ENCODE data around the gene KCNK4. TPM values are rescaled to one million over a fixed set of nuclear protein-coding genes. Genes with fewer than 3 reads are reported as not detected.

The KCNK4 gene
- total and polyA plus RNA-seq, 12 donors = 0.10 to 0.54 TPM; not detected in 10

GRCh38 chr11:64348383-64349024 lies 57.4 kb downstream of the KCNK4 start:
- Histone ChIP-seq H3K4me1 (replicated peaks in 1 of 2) (no peaks in the 10 kb centered on the region), H3K4me3 (no peak overlapping the region), H3K27me3 (no peaks in the 10 kb centered on the region), H3K27ac (no peak overlapping the region), H3K9me3 (replicated peaks in 1 of 3) (no peaks in the 10 kb centered on the region), H3K36me3 (replicated peaks in 1 of 2) (no peaks in the 10 kb centered on the region)
- DNase-seq = no peak
- 52 to 64% (median 57%) methylated on average over 6 to 14 of the region's 14 CpGs for WGBS, 4 donors
- TF ChIP-seq CTCF (IDR thresholded peaks at IDR 0.05) (no peak), POLR2A (IDR thresholded peaks at IDR 0.05) (no peak)
- intact Hi-C loops (cut with DNase I) = no loop called here

DNA sequence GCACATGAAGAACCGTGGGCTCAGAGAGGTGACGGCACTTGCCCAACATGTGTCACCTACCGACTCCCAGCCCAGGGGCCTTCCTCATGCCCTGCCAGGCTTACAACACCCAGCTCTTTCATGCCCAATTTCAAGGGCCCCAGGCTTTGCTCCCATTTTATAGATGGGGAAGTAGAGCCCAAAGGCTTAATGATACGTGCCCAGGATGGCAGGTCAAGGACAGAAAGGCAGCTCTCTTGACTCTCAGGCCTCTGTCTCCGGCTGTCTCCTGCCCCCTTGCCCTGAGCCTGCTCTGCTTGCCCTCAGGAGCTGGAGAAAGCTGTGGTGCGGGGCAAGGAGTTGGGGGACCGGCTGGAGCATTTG lies 57.9 kb downstream of the KCNK4 start:
- no peaks in the 10 kb centered on the region for H3K27me3 ChIP-seq
- DNase-seq = no peak
- H3K36me3 ChIP-seq (replicated peaks in 1 of 2) = no peaks in the 10 kb centered on the region
- intact Hi-C loops (cut with DNase I) = no loop called here
- TF ChIP-seq CTCF (IDR thresholded peaks at IDR 0.05) (no peak), POLR2A (IDR thresholded peaks at IDR 0.05) (no peak)
- no peaks in the 10 kb centered on the region for H3K9me3 ChIP-seq (replicated peaks in 1 of 3)
- H3K4me1 ChIP-seq (replicated peaks in 1 of 2) = no peaks in the 10 kb centered on the region
- no peak overlapping the region for H3K27ac ChIP-seq
- WGBS, 4 donors = 83 to 93% (median 85%) methylated on average over 4 to 7 of the region's 7 CpGs
- no peak overlapping the region for H3K4me3 ChIP-seq

DNA sequence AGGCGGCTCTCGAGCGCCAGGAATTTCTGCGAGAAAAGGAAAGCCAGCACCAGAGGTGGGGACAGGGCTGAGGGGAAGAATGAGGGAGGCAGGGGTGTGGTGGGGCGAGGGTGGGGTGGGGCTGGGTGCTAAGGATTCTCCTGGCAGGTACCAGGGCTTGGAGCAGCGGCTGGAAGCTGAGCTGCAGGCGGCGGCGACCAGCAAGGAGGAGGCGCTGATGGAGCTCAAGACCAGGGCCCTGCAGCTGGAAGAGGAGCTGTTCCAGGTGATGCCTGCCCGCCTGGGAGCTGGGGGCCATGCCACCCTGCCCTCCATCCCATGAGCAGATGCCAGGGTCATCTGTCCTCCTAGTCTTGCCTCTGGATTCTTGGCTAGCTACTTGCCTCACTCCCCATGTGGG lies 58.3 kb downstream of the KCNK4 start:
- Histone ChIP-seq H3K4me3 (no peak overlapping the region), H3K9me3 (replicated peaks in 1 of 3) (no peaks in the 10 kb centered on the region), H3K27me3 (no peaks in the 10 kb centered on the region), H3K27ac (no peak overlapping the region), H3K4me1 (replicated peaks in 1 of 2) (no peaks in the 10 kb centered on the region), H3K36me3 (replicated peaks in 1 of 2) (no peaks in the 10 kb centered on the region)
- no peak for DNase-seq
- WGBS, 4 donors = 88 to 97% (median 90%) methylated on average over 6 to 11 of the region's 11 CpGs
- TF ChIP-seq CTCF (IDR thresholded peaks at IDR 0.05) (no peak), POLR2A (IDR thresholded peaks at IDR 0.05) (no peak)
- intact Hi-C loops (cut with DNase I) = no loop called here

Small RNAs within 50 kb of the gene (microRNA-seq; reads per million reads assigned to microRNA genes)
- gene MIR7155 = 0 to 2.3 (median 0.38) reads per million in 3 donors

Small RNAs within 50 kb of the gene (small RNA-seq; reads per million reads assigned to genes)
- gene MIR7155 (0.42 to 0.59 reads per million in 2 donors), gene RF00019 (0 reads per million in 2 donors)

Other genes with a start within 250 kb of the KCNK4 start
- gene MACROD1, start 125.2 kb upstream of the KCNK4 start, total RNA-seq = 10 to 100 TPM; 13.5 to 62.9 (median 22.3) TPM
- gene MACROD1, start 125.2 kb upstream of the KCNK4 start, polyA plus RNA-seq = 10 to 100 TPM in 2 of 3 donors, 1 to 10 TPM in 1; 5.5 to 60.7 (median 41.1) TPM
- gene STIP1, start 105.1 kb upstream of the KCNK4 start, total RNA-seq = 100 to 1,000 TPM; 126 to 404 (median 184) TPM
- 100 to 1,000 TPM in 1 of 3 donors, 10 to 100 TPM in 2; 82.1 to 523 (median 91.4) TPM for gene STIP1, start 105.1 kb upstream of the KCNK4 start, polyA plus RNA-seq
- 10 to 100 TPM in 8 of 9 donors, 1 to 10 TPM in 1; 3.2 to 77.0 (median 29.9) TPM for gene FERMT3, start 84.6 kb upstream of the KCNK4 start, total RNA-seq
- 10 to 100 TPM in 2 of 3 donors, 1 to 10 TPM in 1; 5.5 to 57.8 (median 49.0) TPM for gene FERMT3, start 84.6 kb upstream of the KCNK4 start, polyA plus RNA-seq
- 10 to 100 TPM; 40.8 to 90.3 (median 55.6) TPM for gene TRPT1, start 65.1 kb upstream of the KCNK4 start, total RNA-seq
- gene TRPT1, start 65.1 kb upstream of the KCNK4 start, polyA plus RNA-seq = 100 to 1,000 TPM in 2 of 3 donors, 10 to 100 TPM in 1; 17.9 to 205 (median 175) TPM
- 100 to 1,000 TPM in 2 of 9 donors, 10 to 100 TPM in 7; 67.2 to 126 (median 79.9) TPM for gene NUDT22, start 65.0 kb upstream of the KCNK4 start, total RNA-seq
- 100 to 1,000 TPM in 2 of 3 donors, 10 to 100 TPM in 1; 19.5 to 190 (median 101) TPM for gene NUDT22, start 65.0 kb upstream of the KCNK4 start, polyA plus RNA-seq
- 100 to 1,000 TPM in 1 of 9 donors, 10 to 100 TPM in 8; 19.9 to 112 (median 44.3) TPM for gene DNAJC4, start 60.8 kb upstream of the KCNK4 start, total RNA-seq
- 100 to 1,000 TPM in 2 of 3 donors, 10 to 100 TPM in 1; 59.4 to 220 (median 192) TPM for gene DNAJC4, start 60.8 kb upstream of the KCNK4 start, polyA plus RNA-seq
- gene VEGFB, start 56.7 kb upstream of the KCNK4 start, total RNA-seq = 100 to 1,000 TPM in 5 of 9 donors, 10 to 100 TPM in 4; 36.0 to 156 (median 129) TPM
- gene VEGFB, start 56.7 kb upstream of the KCNK4 start, polyA plus RNA-seq = 100 to 1,000 TPM in 2 of 3 donors, 10 to 100 TPM in 1; 64.4 to 185 (median 158) TPM
- 100 to 1,000 TPM in 3 of 9 donors, 10 to 100 TPM in 6; 76.1 to 185 (median 96.1) TPM for gene FKBP2, start 50.2 kb upstream of the KCNK4 start, total RNA-seq
- 100 to 1,000 TPM; 206 to 812 (median 791) TPM for gene FKBP2, start 50.2 kb upstream of the KCNK4 start, polyA plus RNA-seq
- 100 to 1,000 TPM in 7 of 9 donors, 10 to 100 TPM in 2; 77.2 to 212 (median 128) TPM for gene PPP1R14B, start 44.4 kb upstream of the KCNK4 start, total RNA-seq
- gene PPP1R14B, start 44.4 kb upstream of the KCNK4 start, polyA plus RNA-seq = 100 to 1,000 TPM in 2 of 3 donors, 10 to 100 TPM in 1; 85.1 to 331 (median 327) TPM
- gene PLCB3, start 39.8 kb upstream of the KCNK4 start, total RNA-seq = 10 to 100 TPM in 8 of 9 donors, 1 to 10 TPM in 1; 5.0 to 65.9 (median 44.0) TPM
- gene PLCB3, start 39.8 kb upstream of the KCNK4 start, polyA plus RNA-seq = 10 to 100 TPM in 2 of 3 donors, 1 to 10 TPM in 1; 6.6 to 89.5 (median 31.7) TPM
- gene BAD, start 6.6 kb upstream of the KCNK4 start, total RNA-seq = 100 to 1,000 TPM in 5 of 9 donors, 10 to 100 TPM in 4; 72.9 to 219 (median 100) TPM
- 100 to 1,000 TPM in 2 of 3 donors, 1 to 10 TPM in 1; 9.5 to 111 (median 102) TPM for gene BAD, start 6.6 kb upstream of the KCNK4 start, polyA plus RNA-seq
- gene GPR137, start 5.5 kb upstream of the KCNK4 start, total RNA-seq = 10 to 100 TPM; 15.6 to 69.8 (median 48.3) TPM
- 10 to 100 TPM; 16.0 to 41.5 (median 40.9) TPM for gene GPR137, start 5.5 kb upstream of the KCNK4 start, polyA plus RNA-seq
- gene CATSPERZ, start 9.1 kb downstream of the KCNK4 start, total RNA-seq = under 1 TPM in 2 of 9 donors, not detected in 7; 0.28 to 0.69 TPM
- gene CATSPERZ, start 9.1 kb downstream of the KCNK4 start, polyA plus RNA-seq = 1 to 10 TPM in 1 of 3 donors, under 1 TPM in 1, not detected in 1; 0.74 to 1.2 TPM
- gene ESRRA, start 14.2 kb downstream of the KCNK4 start, total RNA-seq = 10 to 100 TPM; 27.5 to 74.4 (median 53.1) TPM
- gene ESRRA, start 14.2 kb downstream of the KCNK4 start, polyA plus RNA-seq = 10 to 100 TPM; 18.2 to 62.1 (median 56.0) TPM
- 100 to 1,000 TPM; 286 to 991 (median 383) TPM for gene TRMT112, start 26.3 kb downstream of the KCNK4 start, total RNA-seq
- gene TRMT112, start 26.3 kb downstream of the KCNK4 start, polyA plus RNA-seq = 100 to 1,000 TPM; 362 to 855 (median 658) TPM
- 100 to 1,000 TPM; 324 to 843 (median 433) TPM for gene PRDX5, start 26.8 kb downstream of the KCNK4 start, total RNA-seq
- 100 to 1,000 TPM; 403 to 713 (median 555) TPM for gene PRDX5, start 26.8 kb downstream of the KCNK4 start, polyA plus RNA-seq
- 10 to 100 TPM in 8 of 9 donors, 1 to 10 TPM in 1; 8.9 to 22.6 (median 14.4) TPM for gene CCDC88B, start 48.9 kb downstream of the KCNK4 start, total RNA-seq
- gene CCDC88B, start 48.9 kb downstream of the KCNK4 start, polyA plus RNA-seq = 100 to 1,000 TPM in 1 of 3 donors, 10 to 100 TPM in 1, 1 to 10 TPM in 1; 5.1 to 143 (median 47.9) TPM
- 10 to 100 TPM; 13.4 to 89.3 (median 26.3) TPM for gene RPS6KA4, start 67.9 kb downstream of the KCNK4 start, total RNA-seq
- 10 to 100 TPM in 2 of 3 donors, 1 to 10 TPM in 1; 4.9 to 29.8 (median 14.4) TPM for gene RPS6KA4, start 67.9 kb downstream of the KCNK4 start, polyA plus RNA-seq

All from adrenal gland (tissue), 12 donors.